CD14-positive monocyte (primary cell): ENCODE results near the gene ADAMTS8. TPM values are rescaled to one million over a fixed set of nuclear protein-coding genes. Genes with fewer than 3 reads are reported as not detected.
A peak's percentile ranks its signal among the peaks of the same experiment; 100 is the strongest.

Source experiments
- DNase-seq, 3 donors: peaks; one replicate each; pipeline ENCODE4 v3.0.0-alpha.2; 2011 to 2022
- H2AFZ ChIP-seq: 2 replicates; pipeline ENCODE4 v1.6.0; 2012; ENCODE audit warnings: mild to moderate bottlenecking, low read depth, low read length, inconsistent platforms; ENCODE audit not compliant: insufficient read depth, poor library complexity, severe bottlenecking
- H3K27ac ChIP-seq, 2 donors: 1 replicate in 1 of 2; 2 replicates in 1 of 2; pipeline ENCODE4 v1.5.1; 2012 to 2013; ENCODE audit warnings: low read length in 2 of 2, control low read depth in 1 of 2, inconsistent platforms in 1 of 2, low read depth in 1 of 2, mild to moderate bottlenecking in 1 of 2
- H3K27me3 ChIP-seq, 2 donors: one replicate each; pipeline versions ENCODE4 v1.6.0 to v1.6.1; 2011 to 2013; ENCODE audit warnings: low read length in 2 of 2; ENCODE audit not compliant: control insufficient read depth in 2 of 2, insufficient read depth in 2 of 2
- H3K36me3 ChIP-seq, 2 donors: replicated peaks in 1 of 2; 1 replicate in 1 of 2; 2 replicates in 1 of 2; pipeline versions ENCODE4 v1.5.1 to v1.6.1; 2012 to 2013; ENCODE audit warnings: low read length in 2 of 2, control low read depth in 1 of 2, inconsistent platforms in 1 of 2, mild to moderate bottlenecking in 1 of 2; ENCODE audit not compliant: insufficient read depth in 2 of 2, control insufficient read depth in 1 of 2
- H3K4me1 ChIP-seq, 2 donors: 1 replicate in 1 of 2; 2 replicates in 1 of 2; pipeline versions ENCODE4 v1.5.1 to v1.6.1; 2012 to 2013; ENCODE audit warnings: low read length in 2 of 2, control low read depth in 1 of 2, inconsistent platforms in 1 of 2, mild to moderate bottlenecking in 1 of 2, moderate library complexity in 1 of 2; ENCODE audit not compliant: insufficient read depth in 2 of 2, control insufficient read depth in 1 of 2
- H3K4me2 ChIP-seq: replicated peaks from 2 replicates; pipeline ENCODE3; 2012; ENCODE audit warnings: low read length, moderate library complexity, mild to moderate bottlenecking; ENCODE audit not compliant: poor library complexity, severe bottlenecking; ENCODE audit errors: extremely low read depth
- H3K4me3 ChIP-seq, 3 experiments: fragments of 200-600 bp in 1 of 3; sonication (generic) in 1 of 3; replicated peaks in 1 of 3; 1 replicate in 2 of 3; 2 replicates in 1 of 3; pipeline ENCODE4 v1.5.1; 2011 to 2013; ENCODE audit warnings: low read length in 3 of 3, mild to moderate bottlenecking in 3 of 3, control low read depth in 2 of 3, low read depth in 2 of 3, inconsistent platforms in 1 of 3, moderate library complexity in 1 of 3
- H3K79me2 ChIP-seq: 2 replicates; pipeline ENCODE4 v1.6.0; 2012; ENCODE audit warnings: mild to moderate bottlenecking, control low read depth, inconsistent platforms, low read length, moderate library complexity; ENCODE audit not compliant: insufficient read depth
- H3K9ac ChIP-seq: 2 replicates; pipeline ENCODE4 v1.6.0; 2017; ENCODE audit warnings: low read length, mild to moderate bottlenecking; ENCODE audit not compliant: insufficient read depth, poor library complexity, severe bottlenecking
- H3K9me3 ChIP-seq, 2 donors: replicated peaks in 1 of 2; 1 replicate in 1 of 2; 2 replicates in 1 of 2; pipeline versions ENCODE4 v1.5.1 to v1.6.1; 2012 to 2013; ENCODE audit warnings: low read length in 2 of 2, control low read depth in 1 of 2; ENCODE audit not compliant: control insufficient read depth in 1 of 2, insufficient read depth in 1 of 2
- H4K20me1 ChIP-seq: 2 replicates; pipeline ENCODE4 v1.6.0; 2012; ENCODE audit warnings: mild to moderate bottlenecking, low read length, control low read depth, moderate library complexity; ENCODE audit not compliant: insufficient read depth
- H3K27ac Mint-ChIP-seq, 7 donors: one replicate each; pipeline ENCODE4 v1.8.0; 2020; ENCODE audit warnings: mild to moderate bottlenecking in 7 of 7, mixed read lengths in 7 of 7, moderate library complexity in 6 of 7, inconsistent platforms in 2 of 7
- H3K27me3 Mint-ChIP-seq, 3 donors: one replicate each; pipeline ENCODE4 v1.8.0; 2021 to 2022; ENCODE audit warnings: low read depth in 3 of 3, mild to moderate bottlenecking in 3 of 3, mixed read lengths in 3 of 3, moderate library complexity in 3 of 3, inconsistent platforms in 1 of 3
- H3K36me3 Mint-ChIP-seq, 2 donors: one replicate each; pipeline ENCODE4 v1.8.0; 2020; ENCODE audit warnings: mixed read lengths in 2 of 2, inconsistent platforms in 1 of 2, mild to moderate bottlenecking in 1 of 2
- H3K4me1 Mint-ChIP-seq: one replicate; pipeline ENCODE4 v1.8.0; 2020; ENCODE audit warnings: mild to moderate bottlenecking, mixed read lengths
- H3K4me3 Mint-ChIP-seq, 2 donors: one replicate each; pipeline ENCODE4 v1.8.0; 2020; ENCODE audit warnings: mild to moderate bottlenecking in 2 of 2, mixed read lengths in 2 of 2, moderate library complexity in 1 of 2
- H3K9me3 Mint-ChIP-seq, 7 donors: one replicate each; pipeline ENCODE4 v1.8.0; 2020 to 2022; ENCODE audit warnings: mixed read lengths in 7 of 7, mild to moderate bottlenecking in 6 of 7, moderate library complexity in 6 of 7, inconsistent platforms in 2 of 7
- CTCF ChIP-seq: fragments of 200-600 bp; IDR thresholded peaks from one replicate; pipeline ENCODE4 v1.8.0; 2022; ENCODE audit warnings: antibody characterized with exemption, mild to moderate bottlenecking
- WGBS: methylation state at CpG from one replicate; pipeline ENCODE4 v1.1.5; 2013; ENCODE audit warnings: missing lambda C conversion rate; ENCODE audit not compliant: insufficient coverage; 5-methylcytosine and 5-hydroxymethylcytosine counted together
- intact Hi-C, 2 donors: fragments of 100-400 bp; cut with micrococcal nuclease; formaldehyde crosslinking; loops; one replicate each; pipeline versions ENCODE4 v1.15.0 to v1.15.1; 2023
- polyA plus RNA-seq, 3 donors: library from polyadenylated mRNA; depleted of rRNA in 1 of 3; unstranded in 2 of 3; stranded (reverse) in 1 of 3; fragments of 300-500 nt in 2 of 3; fragments of >200 nt in 1 of 3; fragmentation: Illumina TruSeq in 2 of 3; gene quantifications; 1 replicate in 2 of 3; 2 replicates in 1 of 3; pipeline ENCODE4 v1.2.3, GENCODE V29; 2012 to 2021

Gene ADAMTS8
- polyA plus RNA-seq, 3 donors = not detected

- H4K20me1 ChIP-seq = no peaks in the 10 kb centered on the region
- no peak for TF ChIP-seq CTCF
- no peaks in the 10 kb centered on the region for H3K36me3 ChIP-seq
- H3K27me3 Mint-ChIP-seq = peaks cover 4 to 13% (median 10%) of the 10 kb centered on the region in 3 donors
- H3K36me3 Mint-ChIP-seq = no peaks in the 10 kb centered on the region
- H3K4me1 ChIP-seq = no peaks in the 10 kb centered on the region
- 88% methylated on average over 6 of the region's 7 CpGs for WGBS
- H3K27ac Mint-ChIP-seq = peak overlapping the region in 1 of 7 donors; percentile 39
- no peaks in the 10 kb centered on the region for H3K4me1 Mint-ChIP-seq
- H3K9me3 ChIP-seq = no peaks in the 10 kb centered on the region
- H3K4me2 ChIP-seq = no peak overlapping the region
- H3K27me3 ChIP-seq = no peaks in the 10 kb centered on the region
- no peaks in the 10 kb centered on the region for H3K79me2 ChIP-seq
- intact Hi-C loops = no loop called here
- no peak overlapping the region for H2AFZ ChIP-seq
- no peak overlapping the region for H3K4me3 ChIP-seq
- H3K9me3 Mint-ChIP-seq = peaks cover 0 to 2% (median 0%) of the 10 kb centered on the region in 7 donors
- no peak overlapping the region for H3K9ac ChIP-seq
- DNase-seq = no peak
- H3K27ac ChIP-seq = no peak overlapping the region
- no peak overlapping the region for H3K4me3 Mint-ChIP-seq
Measured at GRCh38 chr11:130407978-130408377, 20.4 kb downstream of the ADAMTS8 start.

DNA sequence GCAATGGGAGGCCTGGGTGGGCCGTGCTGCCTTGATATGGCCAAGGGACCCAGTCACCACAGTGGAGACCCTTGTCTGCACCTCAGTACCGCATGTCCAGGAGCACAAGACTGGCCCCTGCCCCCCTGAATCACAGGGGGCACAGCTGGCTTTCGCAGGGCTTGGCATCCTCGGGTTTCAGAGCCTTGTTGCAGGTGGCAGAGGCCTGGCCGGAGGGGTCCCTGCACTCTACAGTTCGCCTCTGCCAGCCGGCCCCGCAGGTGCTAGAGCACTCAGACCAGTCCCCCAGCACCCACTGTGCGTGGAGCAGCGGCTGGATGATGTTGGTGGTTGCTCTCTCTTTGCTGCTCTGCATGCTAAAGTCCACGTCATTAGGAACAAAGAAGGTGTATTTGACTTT, 23.0 kb downstream of the ADAMTS8 start:
- Mint-ChIP-seq H3K4me3 (no peak overlapping the region), H3K4me1 (peaks cover 22% of the 10 kb centered on the region), H3K27ac (no peak overlapping the region), H3K36me3 (no peaks in the 10 kb centered on the region), H3K27me3 (peaks cover 4 to 14% (median 14%) of the 10 kb centered on the region in 3 donors), H3K9me3 (peaks cover 0 to 2% (median 0%) of the 10 kb centered on the region in 7 donors)
- H3K79me2 ChIP-seq = no peaks in the 10 kb centered on the region
- no peak overlapping the region for H2AFZ ChIP-seq
- no peaks in the 10 kb centered on the region for H3K9me3 ChIP-seq
- no peak overlapping the region for H3K9ac ChIP-seq
- no peak for TF ChIP-seq CTCF
- no peaks in the 10 kb centered on the region for H3K36me3 ChIP-seq
- WGBS = 90% methylated on average over 9 of the region's 11 CpGs
- H3K4me3 ChIP-seq = no peak overlapping the region
- DNase-seq = no peak
- H3K4me2 ChIP-seq = no peak overlapping the region
- peaks cover 0 to 3% of the 10 kb centered on the region in 2 donors for H3K27me3 ChIP-seq
- intact Hi-C loops = no loop called here
- H4K20me1 ChIP-seq = no peaks in the 10 kb centered on the region
- no peak overlapping the region for H3K27ac ChIP-seq
- peaks cover 15 to 21% of the 10 kb centered on the region in 2 donors for H3K4me1 ChIP-seq
